Epithelial cell of proximal tubule (primary cell): ENCODE measurements around the gene DMPK. TPM values are rescaled to one million over a fixed set of nuclear protein-coding genes. Genes with fewer than 3 reads are reported as not detected.

Experiments
- total RNA-seq: library from RNA; depleted of rRNA; stranded (reverse); fragments of >200 nt; gene quantifications from 2 replicates; pipeline ENCODE4 v1.2.3, GENCODE V29; 2015

Gene DMPK
- total RNA-seq, 1 donor from 2014 or later = 21.0 TPM

Other genes starting within 250 kb of the DMPK start
- 10.1 and 12.6 TPM in 2 replicates for gene OPA3, start 197.7 kb downstream of the DMPK start, total RNA-seq
- gene GPR4, start 180.3 kb downstream of the DMPK start, total RNA-seq = not detected in 2 replicates
- 17.7 and 33.6 TPM in 2 replicates for gene EML2, start 143.1 kb downstream of the DMPK start, total RNA-seq
- gene GIPR, start 114.3 kb downstream of the DMPK start, total RNA-seq = 0.22 and 0.86 TPM in 2 replicates
- 331 and 431 TPM in 2 replicates for gene SNRPD2, start 90.5 kb downstream of the DMPK start, total RNA-seq
- gene QPCTL, start 89.8 kb downstream of the DMPK start, total RNA-seq = 19.3 and 25.2 TPM in 2 replicates
- gene FBXO46, start 51.6 kb downstream of the DMPK start, total RNA-seq = 6.6 and 11.5 TPM in 2 replicates
- not detected in 2 replicates for gene MEIOSIN, start 49.1 kb downstream of the DMPK start, total RNA-seq
- 8.2 and 11.2 TPM in 2 replicates for gene SIX5, start 13.2 kb downstream of the DMPK start, total RNA-seq
- gene DMWD, start 10.4 kb upstream of the DMPK start, total RNA-seq = 35.7 and 38.8 TPM in 2 replicates
- 0.07 TPM in 1 of 2 replicates, not detected in the other for gene RSPH6A, start 32.8 kb upstream of the DMPK start, total RNA-seq
- 22.9 and 26.0 TPM in 2 replicates for gene SYMPK, start 80.7 kb upstream of the DMPK start, total RNA-seq
- gene FOXA3, start 81.8 kb upstream of the DMPK start, total RNA-seq = 1.1 and 2.8 TPM in 2 replicates
- 26.8 and 31.2 TPM in 2 replicates for gene IRF2BP1, start 103.7 kb upstream of the DMPK start, total RNA-seq
- 1.3 and 2.0 TPM in 2 replicates for gene MYPOP, start 120.1 kb upstream of the DMPK start, total RNA-seq
- gene NANOS2, start 132.3 kb upstream of the DMPK start, total RNA-seq = not detected in 2 replicates
- gene NOVA2, start 191.4 kb upstream of the DMPK start, total RNA-seq = not detected in 2 replicates
- gene CCDC61, start 213.0 kb upstream of the DMPK start, total RNA-seq = 10.1 and 10.8 TPM in 2 replicates
- not detected in 2 replicates for gene PGLYRP1, start 240.6 kb upstream of the DMPK start, total RNA-seq